Spinal cord (tissue), 10 donors: ENCODE data around the gene CAPN9. TPM values are rescaled to one million over a fixed set of nuclear protein-coding genes. Genes with fewer than 3 reads are reported as not detected.
A peak's percentile ranks its signal among the peaks of the same experiment; 100 is the strongest.
"Not testable (repeated sequence)": the region's sequence is repeated elsewhere in the genome, so short reads cannot be mapped to it uniquely, and the experiment has no call there.

Experiments used
- DNase-seq, 6 donors: peaks; one replicate each; pipeline versions ENCODE4 v3.0.0 to v3.0.0-alpha.2; 2013 to 2015; ENCODE audit warnings: low spot score in 6 of 6, low read depth in 4 of 6
- H3K27ac ChIP-seq: one replicate; pipeline ENCODE4 v1.5.1; 2013; ENCODE audit warnings: low read depth, low read length, control low read depth
- H3K27me3 ChIP-seq: one replicate; pipeline ENCODE4 v1.6.1; 2013; ENCODE audit warnings: low read length; ENCODE audit not compliant: control insufficient read depth, insufficient read depth
- H3K36me3 ChIP-seq: one replicate; pipeline ENCODE4 v1.6.1; 2013; ENCODE audit warnings: low read length; ENCODE audit not compliant: control insufficient read depth, insufficient read depth
- H3K4me1 ChIP-seq: one replicate; pipeline ENCODE4 v1.6.1; 2013; ENCODE audit warnings: low read length; ENCODE audit not compliant: control insufficient read depth, insufficient read depth
- H3K4me3 ChIP-seq: one replicate; pipeline ENCODE4 v1.5.1; 2013; ENCODE audit warnings: low read depth, low read length, control low read depth
- H3K9me3 ChIP-seq: one replicate; pipeline ENCODE4 v1.6.1; 2013; ENCODE audit warnings: low read length; ENCODE audit not compliant: control insufficient read depth, insufficient read depth
- WGBS: methylation state at CpG from one replicate; pipeline ENCODE4 v1.1.5; 2013; ENCODE audit warnings: missing lambda C conversion rate; ENCODE audit not compliant: insufficient coverage; 5-methylcytosine and 5-hydroxymethylcytosine counted together
- long read RNA-seq, 4 donors: transcript quantifications; one replicate each; lab custom pipeline, GENCODE V29; 2026
- polyA plus RNA-seq, 2 donors: library from polyadenylated mRNA; unstranded; fragments of 120-200 nt; gene quantifications; one replicate each; pipeline ENCODE4 v1.2.1, GENCODE V29; 2013; ENCODE audit not compliant: insufficient read length in 2 of 2
- total RNA-seq, 2 donors: library from RNA; depleted of rRNA in 1 of 2; stranded (reverse); fragments of 120-200 nt in 1 of 2; fragments of >200 nt in 1 of 2; gene quantifications; one replicate each; pipeline versions ENCODE4 v1.2.3 to v1.2.4, GENCODE V29; 2013 to 2014
- donor health status: healthy.

Gene CAPN9
- total RNA-seq = under 1 TPM; 0.20 to 0.66 TPM
- 1 to 10 TPM in 1 of 2 donors, under 1 TPM in 1; 0.20 to 1.6 TPM for polyA plus RNA-seq
- long read RNA-seq, donor 1 = 0 reads
- long read RNA-seq, donor 2 = 0 reads
- long read RNA-seq, donor 3, partial matches to known transcripts = 13 of 13 reads
- long read RNA-seq, donor 3, other reads (novel, unspliced or antisense) = 0 of 13 reads
- long read RNA-seq, donor 4 = 0 reads

- Histone ChIP-seq H3K4me1 (peaks cover 37% of the 10 kb centered on the region), H3K9me3 (no peaks in the 10 kb centered on the region), H3K36me3 (no peaks in the 10 kb centered on the region), H3K27ac (no peak within 1 kb of the TSS), H3K4me3 (no peak within 1 kb of the TSS), H3K27me3 (no peaks in the 10 kb centered on the region)
- 63% methylated on average over 12 of the region's 14 CpGs for WGBS
- DNase-seq = no peak
These were observed at the start of gene CAPN9 for GRCh38 chr1:230747127-230747730. Gene CAPN9 (plus strand): TSS chr1:230747388. CDS start chr1:230747497, 109 bp downstream.

GRCh38 chr1:230698130-230698529 is 49.1 kb upstream of the CAPN9 start:
- no peak overlapping the region for H3K4me3 ChIP-seq
- DNase-seq = no peak
- H3K27ac ChIP-seq = no peak overlapping the region
- peaks cover 54% of the 10 kb centered on the region for H3K4me1 ChIP-seq
- peaks cover 19% of the 10 kb centered on the region for H3K36me3 ChIP-seq
- no peaks in the 10 kb centered on the region for H3K9me3 ChIP-seq
- WGBS = 94% methylated on average over 14 of the region's 14 CpGs
- no peaks in the 10 kb centered on the region for H3K27me3 ChIP-seq

DNA sequence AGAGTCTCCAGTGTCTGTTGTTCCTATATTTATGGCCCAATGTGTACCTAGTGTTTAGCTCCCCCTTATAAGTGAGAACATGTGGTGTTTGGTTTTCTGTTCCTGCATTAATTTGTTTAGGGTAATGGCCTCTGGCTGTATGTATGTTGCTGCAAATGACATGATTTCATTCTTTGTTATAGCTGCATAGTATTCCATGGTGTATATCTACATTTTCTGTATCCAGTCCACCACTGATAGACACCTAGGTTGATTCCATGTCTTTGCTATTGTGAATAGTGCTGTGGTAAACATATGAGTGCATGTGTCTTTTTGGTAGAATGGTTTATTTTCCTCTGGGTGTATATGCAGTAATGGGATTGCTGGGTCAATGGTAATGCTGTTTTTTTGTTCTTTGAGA is 48.2 kb upstream of the CAPN9 start:
- H3K4me1 ChIP-seq = peaks cover 58% of the 10 kb centered on the region
- peaks cover 24% of the 10 kb centered on the region for H3K36me3 ChIP-seq
- H3K9me3 ChIP-seq, H3K27ac ChIP-seq, DNase-seq, H3K4me3 ChIP-seq, H3K27me3 ChIP-seq: not testable (repeated sequence)

- no peak for DNase-seq
- Histone ChIP-seq H3K9me3 (no peaks in the 10 kb centered on the region), H3K4me3 (no peak overlapping the region), H3K36me3 (peaks cover 19% of the 10 kb centered on the region), H3K27ac (no peak overlapping the region), H3K4me1 (peaks cover 54% of the 10 kb centered on the region), H3K27me3 (no peaks in the 10 kb centered on the region)
- no CpG with 5 or more reads among the region's 1 CpG for WGBS
These were observed 47.5 kb upstream of the CAPN9 start for GRCh38 chr1:230699716-230700115.

- H3K27me3 ChIP-seq = no peaks in the 10 kb centered on the region
- peaks cover 50% of the 10 kb centered on the region for H3K4me1 ChIP-seq
- H3K27ac ChIP-seq = no peak overlapping the region
- no peaks in the 10 kb centered on the region for H3K9me3 ChIP-seq
- DNase-seq = no peak
- 89% methylated on average over 3 of the region's 4 CpGs for WGBS
- no peak overlapping the region for H3K4me3 ChIP-seq
- peaks cover 17% of the 10 kb centered on the region for H3K36me3 ChIP-seq
These were observed 47.1 kb upstream of the CAPN9 start for GRCh38 chr1:230700132-230700531.

GRCh38 chr1:230701434-230701833 is 45.8 kb upstream of the CAPN9 start:
- H3K27ac ChIP-seq = peak overlapping the region; percentile 75

GRCh38 chr1:230701895-230702768 is 45.1 kb upstream of the CAPN9 start:
- H3K4me3 ChIP-seq = no peak overlapping the region
- 89% methylated on average over 11 of the region's 19 CpGs for WGBS
- peaks cover 29% of the 10 kb centered on the region for H3K36me3 ChIP-seq
- peak overlapping the region; percentile 75 for H3K27ac ChIP-seq
- H3K4me1 ChIP-seq = peaks cover 44% of the 10 kb centered on the region
- no peaks in the 10 kb centered on the region for H3K27me3 ChIP-seq
- peak in 1 of 6 donors; percentile 34 for DNase-seq
- H3K9me3 ChIP-seq = no peaks in the 10 kb centered on the region

More at GRCh38 chr1:230701434-230701833, 45.8 kb upstream of the CAPN9 start:
- H3K4me3 ChIP-seq = no peak overlapping the region
- peak in 4 of 6 donors; percentile 43 to 83 (median 63) for DNase-seq
- H3K27me3 ChIP-seq = no peaks in the 10 kb centered on the region
- H3K9me3 ChIP-seq = no peaks in the 10 kb centered on the region
- WGBS = 49% methylated on average over 17 of the region's 17 CpGs
- H3K36me3 ChIP-seq = peaks cover 29% of the 10 kb centered on the region
- H3K4me1 ChIP-seq = peaks cover 48% of the 10 kb centered on the region

GRCh38 chr1:230702934-230703678 is 44.1 kb upstream of the CAPN9 start:
- H3K9me3 ChIP-seq = no peaks in the 10 kb centered on the region
- WGBS = 59% methylated on average over 11 of the region's 14 CpGs
- no peak overlapping the region for H3K4me3 ChIP-seq
- DNase-seq = no peak
- H3K36me3 ChIP-seq = peaks cover 35% of the 10 kb centered on the region
- H3K4me1 ChIP-seq = peaks cover 50% of the 10 kb centered on the region
- H3K27me3 ChIP-seq = no peaks in the 10 kb centered on the region
- H3K27ac ChIP-seq = peak overlapping the region; percentile 75

DNA sequence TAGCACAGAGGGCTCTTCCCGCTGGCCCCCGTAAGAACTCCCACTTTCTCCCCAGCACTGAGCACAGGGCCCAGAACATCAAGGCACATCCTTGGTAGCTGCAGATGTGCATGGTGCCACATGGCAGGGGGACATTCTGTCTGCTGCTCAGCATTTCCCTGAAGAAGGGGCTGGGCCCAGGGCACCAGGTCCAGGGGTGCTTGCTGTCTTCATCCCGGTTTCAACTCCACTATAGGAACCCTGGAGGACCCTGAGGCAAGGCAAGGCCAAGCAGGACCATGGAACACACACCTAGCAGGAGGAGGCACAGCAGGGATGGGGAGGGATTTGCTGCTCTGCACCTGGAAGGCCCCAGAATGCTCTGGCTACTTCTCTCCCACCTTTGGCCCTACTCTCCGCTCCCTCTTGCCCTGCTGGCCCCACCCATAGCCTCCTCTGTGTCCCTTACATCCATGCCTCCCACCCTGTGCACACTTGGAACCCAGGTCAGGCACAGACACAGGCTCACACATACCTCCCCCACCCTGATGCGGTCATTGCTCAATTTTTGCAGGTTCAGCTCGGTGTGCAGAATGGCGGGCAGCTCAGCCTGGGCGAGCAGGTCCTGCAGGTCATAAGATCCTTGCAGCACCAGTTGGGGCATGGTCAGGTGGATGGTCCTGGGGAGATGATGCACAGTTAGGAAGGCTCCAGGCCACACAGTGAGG is 43.4 kb upstream of the CAPN9 start:
- Histone ChIP-seq H3K27me3 (no peaks in the 10 kb centered on the region), H3K27ac (no peak overlapping the region), H3K4me3 (no peak overlapping the region), H3K9me3 (no peaks in the 10 kb centered on the region), H3K4me1 (peaks cover 57% of the 10 kb centered on the region), H3K36me3 (peaks cover 35% of the 10 kb centered on the region)
- WGBS = 100% methylated on average over 3 of the region's 8 CpGs
- no peak for DNase-seq
